Fibroblast of lung (primary cell): ENCODE data around the gene DPP10.

Experiments used
- CTCF ChIP-seq, 2 donors: IDR thresholded peaks in 1 of 2; conservative IDR thresholded peaks in 1 of 2; 1 replicate in 1 of 2; 2 replicates in 1 of 2; pipeline ENCODE4 v1.5.1; 2011 to 2012; ENCODE audit warnings: low read length in 2 of 2, control low read depth in 1 of 2, inconsistent platforms in 1 of 2, low read depth in 1 of 2, mild to moderate bottlenecking in 1 of 2
- EZH2 ChIP-seq: IDR thresholded peaks from 2 replicates; pipeline ENCODE4 v1.5.1; 2012; ENCODE audit warnings: low read length, control low read depth, mild to moderate bottlenecking; ENCODE audit errors: missing control alignments

GRCh38 chr2:115369400-115369799, 927.0 kb downstream of the DPP10 start:
- TF ChIP-seq CTCF (conservative IDR thresholded peaks at IDR 0.05 in 1 of 2, IDR thresholded peaks at IDR 0.05 in 1 of 2; ENCODE audit: low read depth in 1 of 2, low read length in 2 of 2) (no peak), EZH2 (no peak)
